AML-193 (cell line): ENCODE data around the gene AMY1C.
"Not testable (repeated sequence)": the region's sequence is repeated elsewhere in the genome, so short reads cannot be mapped to it uniquely, and the experiment has no call there.

ENCODE experiments used
- DNase-seq, 2 experiments: peaks; one replicate each; lab custom pipeline; 2025; lab: John Stamatoyannopoulos, UW

The AMY1C gene

GRCh38 chr1:103749598-103749997 is at the start of gene AMY1C:
TSS of gene AMY1C (plus strand) at chr1:103749898. CDS start at chr1:103750470, 572 bp downstream.
- DNase-seq, result not testable (repeated sequence)

GRCh38 chr1:103700669-103701068 is 49.0 kb upstream of the AMY1C start:
- DNase-seq, result not testable (repeated sequence)

GRCh38 chr1:103701256-103701655 is 48.4 kb upstream of the AMY1C start:
- not testable (repeated sequence) for DNase-seq

GRCh38 chr1:103707670-103708069 is 42.0 kb upstream of the AMY1C start:
- DNase-seq, result not testable (repeated sequence)

GRCh38 chr1:103710381-103710780 is 39.3 kb upstream of the AMY1C start:
- not testable (repeated sequence) for DNase-seq

- not testable (repeated sequence) for DNase-seq
These were observed 32.3 kb upstream of the AMY1C start for GRCh38 chr1:103717404-103717803.

GRCh38 chr1:103721473-103721872 is 28.2 kb upstream of the AMY1C start:
- DNase-seq, result not testable (repeated sequence)

GRCh38 chr1:103735334-103735733 is 14.4 kb upstream of the AMY1C start:
- not testable (repeated sequence) for DNase-seq

- not testable (repeated sequence) for DNase-seq
These were observed 11.7 kb upstream of the AMY1C start for GRCh38 chr1:103738031-103738430.

GRCh38 chr1:103744449-103744848 is 5.2 kb upstream of the AMY1C start:
- DNase-seq, result not testable (repeated sequence)

- DNase-seq, result not testable (repeated sequence)
These were observed 4.7 kb upstream of the AMY1C start for GRCh38 chr1:103745040-103745439.

- DNase-seq, result not testable (repeated sequence)
These were observed 1.4 kb upstream of the AMY1C start for GRCh38 chr1:103748273-103748672.

GRCh38 chr1:103761896-103762295 is 12.2 kb downstream of the AMY1C start:
- DNase-seq, result no peak

GRCh38 chr1:103779932-103780331 is 30.2 kb downstream of the AMY1C start:
- DNase-seq, result no peak

- DNase-seq, result no peak
These were observed 34.3 kb downstream of the AMY1C start for GRCh38 chr1:103783944-103784377.

- DNase-seq, result peak; percentile 5 to 7
These were observed 38.7 kb downstream of the AMY1C start for GRCh38 chr1:103788377-103788776.

GRCh38 chr1:103790172-103790571 is 40.5 kb downstream of the AMY1C start:
- DNase-seq, result no peak
